AG04449 (cell line): ENCODE results near the gene HIVEP3.

Experiments used
- CTCF ChIA-PET: fragments of 350-600 bp; formaldehyde crosslinking; extraction: SDS; loops from one replicate; lab custom pipeline; 2021; ENCODE audit warnings: antibody characterized with exemption; lab: Yijun Ruan, JAX
- POLR2A ChIA-PET: fragments of 400-600, 350-600 bp; formaldehyde crosslinking; extraction: SDS; loops from one replicate; lab custom pipeline; 2020; ENCODE audit warnings: antibody characterized with exemption, inconsistent platforms; lab: Yijun Ruan, JAX
- DNase-seq: peaks from one replicate; pipeline ENCODE4 v3.0.0-alpha.2; 2010; ENCODE audit warnings: low read depth, low spot score
- H3K4me3 ChIP-seq: 2 replicates; pipeline ENCODE4 v1.5.1; 2011; ENCODE audit warnings: low read depth, mild to moderate bottlenecking, control low read depth, low read length
- TF ChIP-seq, protein P1 (sequence below): IDR thresholded peaks from one replicate; pipeline ENCODE4 v1.5.1; 2011; ENCODE audit warnings: mild to moderate bottlenecking, moderate library complexity, low read length, control low read depth, inconsistent platforms; ENCODE audit not compliant: insufficient read depth; ENCODE audit errors: missing control alignments

HIVEP3 gene

DNA sequence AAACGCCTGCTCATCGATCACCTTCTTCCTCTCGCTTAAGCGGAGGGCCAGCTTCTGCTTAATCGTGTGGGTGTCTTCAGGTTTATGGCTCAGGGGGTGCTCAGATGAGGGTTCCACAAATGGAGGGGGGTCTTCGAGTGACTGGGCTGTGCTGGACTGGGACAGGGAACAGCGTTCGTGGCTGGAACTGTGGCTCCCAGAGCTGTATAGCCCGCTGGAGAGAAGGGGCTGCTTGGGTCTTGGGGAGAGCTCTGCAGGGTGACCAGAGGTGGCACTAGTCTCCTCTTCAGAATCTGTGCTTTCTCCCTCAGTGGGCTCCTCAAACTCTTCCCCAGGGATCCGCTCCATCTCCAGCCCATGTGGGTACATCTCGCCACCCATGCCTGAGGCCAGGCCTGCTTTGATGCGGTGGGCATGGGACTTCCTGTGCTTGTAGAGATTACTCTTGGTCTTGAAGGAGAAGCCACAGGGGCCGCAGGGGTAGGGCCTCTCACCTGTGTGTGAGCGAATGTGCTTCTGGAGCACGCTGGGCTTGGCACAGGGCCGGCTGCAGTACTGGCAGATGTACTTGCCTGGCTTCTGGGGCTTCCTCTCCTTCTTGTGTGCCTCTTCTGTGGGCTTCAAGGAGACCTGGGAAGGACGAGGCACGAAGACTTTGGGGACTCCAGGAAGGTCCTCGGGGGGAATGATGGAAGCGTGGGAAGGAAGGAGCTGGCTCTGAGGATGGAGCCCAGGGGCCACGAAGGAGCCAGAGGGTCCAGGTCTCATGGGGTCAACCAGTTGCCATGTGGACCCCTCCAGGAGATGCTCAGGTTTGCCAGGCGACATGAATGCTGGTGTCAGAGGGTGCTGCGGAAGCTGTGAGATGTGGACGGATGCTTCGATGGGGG, 334.8 kb downstream of the HIVEP3 start:
- H3K4me3 ChIP-seq = no peak overlapping the region
- TF ChIP-seq, protein P1, sequence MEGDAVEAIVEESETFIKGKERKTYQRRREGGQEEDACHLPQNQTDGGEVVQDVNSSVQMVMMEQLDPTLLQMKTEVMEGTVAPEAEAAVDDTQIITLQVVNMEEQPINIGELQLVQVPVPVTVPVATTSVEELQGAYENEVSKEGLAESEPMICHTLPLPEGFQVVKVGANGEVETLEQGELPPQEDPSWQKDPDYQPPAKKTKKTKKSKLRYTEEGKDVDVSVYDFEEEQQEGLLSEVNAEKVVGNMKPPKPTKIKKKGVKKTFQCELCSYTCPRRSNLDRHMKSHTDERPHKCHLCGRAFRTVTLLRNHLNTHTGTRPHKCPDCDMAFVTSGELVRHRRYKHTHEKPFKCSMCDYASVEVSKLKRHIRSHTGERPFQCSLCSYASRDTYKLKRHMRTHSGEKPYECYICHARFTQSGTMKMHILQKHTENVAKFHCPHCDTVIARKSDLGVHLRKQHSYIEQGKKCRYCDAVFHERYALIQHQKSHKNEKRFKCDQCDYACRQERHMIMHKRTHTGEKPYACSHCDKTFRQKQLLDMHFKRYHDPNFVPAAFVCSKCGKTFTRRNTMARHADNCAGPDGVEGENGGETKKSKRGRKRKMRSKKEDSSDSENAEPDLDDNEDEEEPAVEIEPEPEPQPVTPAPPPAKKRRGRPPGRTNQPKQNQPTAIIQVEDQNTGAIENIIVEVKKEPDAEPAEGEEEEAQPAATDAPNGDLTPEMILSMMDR = no peak
- no peak for DNase-seq
- POLR2A ChIA-PET = no interaction called here
- CTCF ChIA-PET = interaction anchor here (1.4 to 3.6 kb wide), 2 partner anchors 9 to 70 kb away, joined by 4 to 17 read pairs; no protein-coding TSS in a partner anchor

DNA sequence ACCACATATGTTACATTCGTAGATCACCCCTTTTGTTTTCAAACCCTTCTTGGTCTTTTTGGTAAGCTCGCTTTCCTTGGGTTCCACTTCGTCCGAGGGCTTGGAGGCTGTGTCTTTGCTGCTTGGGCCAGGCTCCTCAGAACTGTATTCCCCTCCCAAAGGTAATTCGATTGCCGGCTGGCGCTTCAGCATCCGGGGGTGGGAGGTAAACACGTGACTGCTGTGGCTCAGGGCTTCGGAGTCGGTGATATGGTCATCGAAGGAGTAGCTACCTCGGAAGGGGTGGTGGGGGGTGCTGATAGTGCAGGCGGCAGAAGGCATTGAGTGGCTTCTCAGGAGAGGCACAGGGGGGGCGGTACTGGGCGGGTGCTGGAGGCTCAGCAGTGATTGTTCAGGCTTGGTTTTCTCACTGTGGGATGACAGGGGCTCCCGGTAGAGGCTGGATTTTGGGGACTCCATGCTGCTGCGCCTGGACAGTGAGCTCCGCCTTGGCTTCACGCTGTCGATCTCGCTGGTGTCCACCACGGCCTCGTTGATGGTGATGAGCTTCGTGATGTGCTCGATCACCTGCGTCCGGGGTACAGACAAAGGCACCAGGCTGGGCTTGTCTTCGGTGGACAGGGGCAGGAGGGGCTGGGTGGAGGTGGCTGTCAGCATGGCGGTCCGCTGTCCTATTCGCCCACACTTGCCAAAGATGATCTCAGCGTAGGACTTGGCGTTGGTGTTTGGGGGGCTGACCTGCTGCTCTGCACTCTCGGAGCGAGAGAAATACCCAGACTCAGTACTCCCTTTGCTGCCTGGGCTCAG, 335.7 kb downstream of the HIVEP3 start:
- no peak for DNase-seq
- CTCF ChIA-PET = interaction anchor here (0.9 to 1.4 kb wide), 3 partner anchors 8 to 71 kb away, joined by 3 to 5 read pairs (median 4); no protein-coding TSS in a partner anchor
- TF ChIP-seq, protein P1 = no peak
- POLR2A ChIA-PET = no interaction called here
- H3K4me3 ChIP-seq = no peak overlapping the region

DNA sequence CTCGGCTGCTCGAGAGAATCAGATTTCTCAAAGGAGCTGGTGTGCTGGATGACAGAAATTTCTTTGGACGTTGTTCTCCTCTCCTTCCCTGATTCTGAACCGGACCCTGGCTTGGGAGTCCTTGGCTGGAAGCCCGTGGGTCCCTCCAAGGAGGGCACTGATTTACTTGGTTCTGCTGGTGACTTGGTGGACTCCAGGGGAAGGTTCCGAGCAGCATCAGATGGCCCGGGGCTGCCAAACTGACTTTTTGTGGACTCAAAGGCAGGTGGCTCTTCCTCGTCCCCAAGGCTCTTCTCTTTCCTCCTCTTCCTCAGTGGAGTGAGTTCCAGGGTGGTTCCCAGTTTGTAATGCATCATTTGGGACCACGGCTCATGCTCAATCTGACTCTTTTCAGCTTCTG, 336.4 kb downstream of the HIVEP3 start:
- no peak overlapping the region for H3K4me3 ChIP-seq
- ChIA-PET CTCF (interaction anchor here (0.9 to 1.4 kb wide), 3 partner anchors 8 to 72 kb away, joined by 3 to 5 read pairs (median 4); no protein-coding TSS in a partner anchor), POLR2A (no interaction called here)
- no peak for DNase-seq
- TF ChIP-seq, protein P1 = no peak

DNA sequence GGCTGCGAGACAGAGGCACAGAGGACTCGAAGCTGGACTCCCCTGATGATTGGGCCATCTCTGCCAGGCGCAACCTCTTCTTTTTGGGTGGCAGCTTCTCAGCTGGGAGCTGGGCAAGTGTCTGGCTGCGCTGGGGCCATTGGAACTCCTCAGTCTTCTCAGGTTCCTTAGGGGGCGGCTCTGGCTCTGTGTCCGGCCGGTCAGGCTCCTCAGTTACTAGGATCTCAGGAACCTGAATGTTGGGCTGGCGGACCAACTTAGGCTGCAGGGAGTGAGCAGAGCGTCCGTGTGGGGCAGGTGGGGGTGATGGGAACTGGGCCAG, 336.8 kb downstream of the HIVEP3 start:
- H3K4me3 ChIP-seq = no peak overlapping the region
- DNase-seq = no peak
- POLR2A ChIA-PET = no interaction called here
- CTCF ChIA-PET = interaction anchor here (0.9 to 1.4 kb wide), 3 partner anchors 7 to 214 kb away, joined by 3 to 5 read pairs (median 3); no protein-coding TSS in a partner anchor
- TF ChIP-seq, protein P1 = no peak

DNA sequence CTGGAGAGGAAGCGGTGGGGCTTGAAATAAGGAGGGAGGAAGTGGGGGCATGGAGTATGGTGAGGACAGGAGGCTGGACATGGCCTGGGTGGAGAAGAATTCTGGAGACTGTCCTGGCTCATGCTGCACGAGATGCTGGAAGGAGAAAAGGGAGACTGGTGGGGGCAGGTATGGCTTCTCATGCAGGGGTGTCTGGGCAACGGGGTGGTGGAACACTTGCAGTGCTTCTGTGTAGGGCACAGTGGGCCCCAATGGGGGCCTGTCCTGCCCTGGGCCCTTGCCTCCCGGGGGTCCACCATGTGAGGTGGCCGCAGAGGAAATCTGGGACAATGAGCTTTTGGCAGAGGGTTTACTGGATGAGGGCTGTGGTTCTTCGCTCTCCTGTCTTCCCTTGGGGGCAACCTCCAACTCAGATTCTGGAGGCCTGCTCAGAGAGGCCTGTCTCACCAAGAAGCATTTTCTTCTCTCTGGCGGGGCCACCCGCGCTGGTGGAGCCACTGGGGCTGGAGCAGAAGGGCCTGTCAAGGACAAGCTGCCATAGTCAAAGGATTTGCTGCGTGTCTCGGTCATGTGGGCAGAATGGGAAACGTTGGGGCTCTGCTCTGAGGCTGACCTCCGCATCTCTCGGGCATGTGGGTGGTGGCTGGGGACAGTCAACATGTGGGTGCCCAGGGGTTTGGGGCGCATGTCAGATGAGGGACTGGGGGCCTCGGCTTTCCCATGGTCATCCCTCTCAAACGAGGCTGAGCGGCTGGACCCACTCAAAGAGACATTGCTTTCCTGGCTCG, 337.3 kb downstream of the HIVEP3 start:
- ChIA-PET POLR2A (interaction anchor here (0.5 kb wide), 1 partner anchor 698 kb away, joined by 3 read pairs; no protein-coding TSS in a partner anchor), CTCF (interaction anchor here (1.2 to 4.1 kb wide), 3 partner anchors 17 to 214 kb away, joined by 3 to 18 read pairs (median 10); no protein-coding TSS in a partner anchor)
- DNase-seq = no peak
- no peak overlapping the region for H3K4me3 ChIP-seq
- TF ChIP-seq, protein P1 = no peak
